ENCODE results near the gene PHLDA2.
"Not testable (repeated sequence)": the region's sequence is repeated elsewhere in the genome, so short reads cannot be mapped to it uniquely, and the experiment has no call there.

PHLDA2 gene

GRCh38 chr11:2945031-2945756, 16.0 kb upstream of the PHLDA2 start:
- peak; percentile 87 for DNase-seq (ENCODE audit: low spot score)

GRCh38 chr11:2944530-2944929, 15.3 kb upstream of the PHLDA2 start:
- DNase-seq (ENCODE audit: low spot score): peak; percentile 61

GRCh38 chr11:2943711-2944118, 14.5 kb upstream of the PHLDA2 start:
- DNase-seq (ENCODE audit: low spot score): peak; percentile 49

- no peak for DNase-seq (ENCODE audit: low spot score)
Measured at GRCh38 chr11:2942872-2943710, 13.9 kb upstream of the PHLDA2 start.

- no peak for DNase-seq (ENCODE audit: low spot score)
Measured at GRCh38 chr11:2942447-2942846, 13.2 kb upstream of the PHLDA2 start.

- no peak for DNase-seq (ENCODE audit: low spot score)
Measured at GRCh38 chr11:2940921-2941821, 12.0 kb upstream of the PHLDA2 start.

GRCh38 chr11:2940147-2940920, 11.1 kb upstream of the PHLDA2 start:
- DNase-seq (ENCODE audit: low spot score): no peak

GRCh38 chr11:2938458-2939418, 9.5 kb upstream of the PHLDA2 start:
- DNase-seq (ENCODE audit: low spot score): not testable (repeated sequence)

- not testable (repeated sequence) for DNase-seq (ENCODE audit: low spot score)
Measured at GRCh38 chr11:2937641-2938457, 8.6 kb upstream of the PHLDA2 start.

- DNase-seq (ENCODE audit: low spot score): no peak
Measured at GRCh38 chr11:2934611-2935239, 5.5 kb upstream of the PHLDA2 start.

- DNase-seq (ENCODE audit: low spot score): no peak
Measured at GRCh38 chr11:2934021-2934550, 4.9 kb upstream of the PHLDA2 start.

- no peak for DNase-seq (ENCODE audit: low spot score)
Measured at GRCh38 chr11:2933375-2934020, 4.3 kb upstream of the PHLDA2 start.

GRCh38 chr11:2932850-2933251, 3.6 kb upstream of the PHLDA2 start:
- no peak for DNase-seq (ENCODE audit: low spot score)

- no peak for DNase-seq (ENCODE audit: low spot score)
Measured at GRCh38 chr11:2931771-2932738, 2.8 kb upstream of the PHLDA2 start.

- no peak for DNase-seq (ENCODE audit: low spot score)
Measured at GRCh38 chr11:2931420-2931746, 2.2 kb upstream of the PHLDA2 start.

GRCh38 chr11:2930704-2931419, 1.6 kb upstream of the PHLDA2 start:
- no peak for DNase-seq (ENCODE audit: low spot score)

Data from left forelimb (tissue), 1 donor.